Activated naive CD8-positive, alpha-beta T cell (primary cell): ENCODE results near the gene KCNH8.

Experiments used
- H3K27ac Mint-ChIP-seq: one replicate; pipeline ENCODE4 v1.8.0; 2021; ENCODE audit warnings: mixed read lengths
- H3K27me3 Mint-ChIP-seq: one replicate; pipeline ENCODE4 v1.8.0; 2021; ENCODE audit warnings: mixed read lengths
- H3K36me3 Mint-ChIP-seq: one replicate; pipeline ENCODE4 v1.8.0; 2021; ENCODE audit warnings: mixed read lengths
- H3K4me1 Mint-ChIP-seq: one replicate; pipeline ENCODE4 v1.8.0; 2021; ENCODE audit warnings: low read depth, mixed read lengths
- H3K4me3 Mint-ChIP-seq: one replicate; pipeline ENCODE4 v1.8.0; 2021; ENCODE audit warnings: mild to moderate bottlenecking, mixed read lengths
- H3K9me3 Mint-ChIP-seq: one replicate; pipeline ENCODE4 v1.8.0; 2021; ENCODE audit warnings: low read depth, mixed read lengths

The KCNH8 gene

GRCh38 chr3:19576343-19576742 lies 428.0 kb downstream of the KCNH8 start:
- H3K4me1 Mint-ChIP-seq, result no peaks in the 10 kb centered on the region
- no peak overlapping the region for H3K27ac Mint-ChIP-seq
- no peaks in the 10 kb centered on the region for H3K27me3 Mint-ChIP-seq
- no peaks in the 10 kb centered on the region for H3K36me3 Mint-ChIP-seq
- no peaks in the 10 kb centered on the region for H3K9me3 Mint-ChIP-seq
- no peak overlapping the region for H3K4me3 Mint-ChIP-seq
